Mononuclear cell (primary cell): ENCODE data around the gene NKX1-1. TPM values are rescaled to one million over a fixed set of nuclear protein-coding genes. Genes with fewer than 3 reads are reported as not detected.

ENCODE experiments used
- H3K27me3 ChIP-seq: 2 replicates; pipeline ENCODE4 v1.6.0; 2011; ENCODE audit warnings: low read length, control low read depth; ENCODE audit not compliant: insufficient read depth
- H3K4me1 ChIP-seq: 2 replicates; pipeline ENCODE4 v1.5.1; 2011; ENCODE audit warnings: mild to moderate bottlenecking, low read length, control low read depth; ENCODE audit not compliant: insufficient read depth
- H3K4me3 ChIP-seq: 2 replicates; pipeline ENCODE4 v1.5.1; 2011; ENCODE audit warnings: mild to moderate bottlenecking, low read length, moderate library complexity
- H3K9me3 ChIP-seq: 2 replicates; pipeline ENCODE4 v1.5.1; 2011; ENCODE audit warnings: low read depth, mild to moderate bottlenecking, control low read depth, low read length
- total RNA-seq: library from RNA; depleted of rRNA; stranded (reverse); fragments of >200 nt; gene quantifications from one replicate; pipeline ENCODE4 v1.2.3, GENCODE V29; 2012

NKX1-1 gene
- total RNA-seq, 1 donor, result not detected

GRCh38 chr4:1357356-1358248, 48.6 kb downstream of the NKX1-1 start:
- Histone ChIP-seq H3K4me3 (no peak overlapping the region), H3K27me3 (no peaks in the 10 kb centered on the region), H3K9me3 (no peaks in the 10 kb centered on the region), H3K4me1 (no peaks in the 10 kb centered on the region)

- no peak overlapping the region for H3K4me3 ChIP-seq
- H3K27me3 ChIP-seq, result no peaks in the 10 kb centered on the region
- H3K9me3 ChIP-seq, result no peaks in the 10 kb centered on the region
- H3K4me1 ChIP-seq, result peaks cover 4% of the 10 kb centered on the region
Measured at GRCh38 chr4:1356181-1356998, 49.9 kb downstream of the NKX1-1 start.

DNA sequence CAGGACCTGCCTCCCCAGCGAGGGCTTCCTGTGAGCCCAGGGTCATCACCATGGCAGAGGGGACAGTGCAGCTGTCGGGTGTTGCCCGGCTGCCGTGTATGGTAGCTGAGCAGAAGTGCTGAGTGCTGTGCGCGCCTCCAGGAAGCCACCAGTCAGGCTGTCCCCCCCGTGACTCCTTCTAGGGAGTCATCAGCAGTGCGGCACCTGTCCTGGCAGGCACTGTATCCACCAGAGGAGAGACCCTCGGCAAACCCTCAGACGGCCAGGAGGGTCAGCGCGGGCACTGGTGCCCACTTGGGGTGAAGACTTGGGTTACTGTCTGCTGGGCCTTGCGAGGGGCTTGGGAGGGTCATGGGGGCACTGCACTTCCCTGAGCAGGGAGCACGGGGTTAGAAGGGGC, 50.9 kb downstream of the NKX1-1 start:
- Histone ChIP-seq H3K9me3 (no peaks in the 10 kb centered on the region), H3K4me1 (peaks cover 4% of the 10 kb centered on the region), H3K4me3 (no peak overlapping the region), H3K27me3 (no peaks in the 10 kb centered on the region)

GRCh38 chr4:1354983-1355275, 51.3 kb downstream of the NKX1-1 start:
- Histone ChIP-seq H3K4me3 (no peak overlapping the region), H3K4me1 (peaks cover 4% of the 10 kb centered on the region), H3K27me3 (no peaks in the 10 kb centered on the region), H3K9me3 (no peaks in the 10 kb centered on the region)

DNA sequence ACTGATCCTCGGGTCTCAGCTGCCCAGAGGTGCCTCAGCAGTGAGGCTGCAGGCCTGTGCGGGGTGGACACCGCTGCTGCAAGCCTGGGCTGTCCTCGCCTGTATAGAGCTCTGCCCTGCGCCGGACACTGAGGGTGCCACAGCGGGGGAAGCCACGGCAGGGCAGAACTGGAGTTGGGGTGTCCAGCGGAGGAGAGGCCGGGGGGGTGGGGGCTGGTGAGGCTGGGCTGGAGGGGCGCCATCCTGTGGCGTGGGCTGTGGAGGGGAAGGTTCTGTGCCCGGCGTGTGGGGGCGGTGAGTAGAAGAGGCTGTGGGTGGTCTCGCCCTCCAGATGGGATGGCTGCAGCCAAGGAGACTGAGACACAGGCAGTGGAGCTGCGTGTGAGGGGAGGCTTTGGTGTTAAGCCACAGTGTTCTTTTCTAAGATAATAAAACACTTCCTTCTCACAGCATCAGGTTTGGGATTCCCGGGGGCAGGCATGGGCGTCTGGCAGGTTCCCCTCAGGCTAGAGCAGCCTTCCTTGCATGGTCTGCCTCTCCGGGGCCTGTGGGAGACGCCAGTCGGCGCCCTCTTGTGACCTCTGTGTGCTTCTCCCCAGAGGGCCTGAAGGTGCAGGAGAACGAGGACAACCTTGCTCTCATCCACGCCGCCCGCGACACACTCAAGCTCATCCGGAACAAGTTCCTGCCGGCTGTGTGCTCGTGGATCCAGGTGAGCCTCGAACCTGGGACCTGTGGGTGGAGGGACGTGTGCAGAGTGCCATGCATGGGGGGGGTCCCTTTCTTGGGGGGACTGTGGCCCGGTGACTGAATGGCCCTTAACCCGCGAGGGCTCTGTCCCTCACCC, 51.9 kb downstream of the NKX1-1 start:
- Histone ChIP-seq H3K9me3 (no peaks in the 10 kb centered on the region), H3K4me1 (peaks cover 4% of the 10 kb centered on the region), H3K4me3 (no peak overlapping the region), H3K27me3 (no peaks in the 10 kb centered on the region)

DNA sequence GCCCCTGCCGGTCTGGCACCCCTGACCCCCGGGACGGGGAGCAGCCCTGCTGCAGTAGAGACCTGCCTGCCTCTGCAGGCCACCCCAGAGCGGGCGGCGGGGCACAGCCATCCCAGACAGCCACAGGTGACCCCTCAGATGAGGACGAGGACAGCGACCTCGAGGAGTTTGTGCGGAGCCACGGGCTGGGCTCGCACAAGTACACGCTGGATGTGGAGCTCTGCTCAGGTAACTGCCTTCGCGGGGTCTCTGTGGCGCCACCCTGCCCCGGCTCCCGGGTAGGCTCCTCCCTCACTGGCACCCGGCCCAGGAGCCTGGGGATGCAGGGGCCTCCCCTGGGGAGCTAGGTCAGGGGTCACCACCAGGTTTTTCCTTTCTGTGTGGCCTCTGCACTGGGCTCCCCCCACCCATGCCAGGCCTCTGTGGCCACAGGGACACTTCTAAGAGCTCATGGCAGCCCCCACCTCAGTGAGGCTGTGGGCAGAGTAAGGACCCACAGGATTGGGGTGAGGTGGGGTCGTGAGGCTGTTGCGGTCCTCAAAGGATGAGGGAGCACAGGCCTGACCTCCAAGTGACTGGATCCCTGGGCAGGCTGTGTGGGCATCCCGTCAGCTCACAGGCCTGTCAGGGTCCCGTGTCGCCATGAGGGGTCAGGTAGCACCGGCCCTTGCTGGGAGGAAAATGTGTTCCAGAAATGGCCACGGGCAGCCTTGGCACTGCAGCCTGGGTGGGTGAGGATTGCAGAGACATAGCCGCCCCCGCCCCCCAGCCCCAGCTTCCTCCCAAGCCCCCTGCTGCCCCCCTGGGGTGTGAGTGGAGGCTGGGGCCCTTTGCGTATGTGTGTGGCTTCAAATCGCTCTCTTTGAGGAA, 52.8 kb downstream of the NKX1-1 start:
- Histone ChIP-seq H3K4me3 (no peak overlapping the region), H3K27me3 (no peaks in the 10 kb centered on the region), H3K4me1 (peaks cover 5% of the 10 kb centered on the region), H3K9me3 (no peaks in the 10 kb centered on the region)

Other genes with a start within 250 kb of the NKX1-1 start
- gene SPON2, start 233.9 kb downstream of the NKX1-1 start, total RNA-seq, result 25.5 TPM
- gene CTBP1, start 157.3 kb downstream of the NKX1-1 start, total RNA-seq, result 125 TPM
- gene MAEA, start 116.6 kb downstream of the NKX1-1 start, total RNA-seq, result 33.8 TPM
- 16.0 TPM for gene UVSSA, start 59.2 kb downstream of the NKX1-1 start, total RNA-seq